Pancreas (tissue), 10 donors: ENCODE results near the gene PACS2. TPM values are rescaled to one million over a fixed set of nuclear protein-coding genes. Genes with fewer than 3 reads are reported as not detected.

Source experiments
- ATAC-seq, 4 donors: fragments of 200-7000 bp; cut with Tn5 transposase; one replicate each; pipeline versions ENCODE4 v1.8.0 to v1.9.1; 2020; ENCODE audit warnings: mild to moderate bottlenecking in 4 of 4, moderate library complexity in 4 of 4
- DNase-seq, 6 donors: peaks; one replicate each; pipeline ENCODE4 v3.0.0-alpha.2; 2020
- FAIRE-seq: peaks from 2 replicates; lab custom pipeline; 2012; peaks lifted over from hg19 to GRCh38; lab: Jason Lieb, UNC
- H3K27ac ChIP-seq, 4 donors: fragments of 200-600 bp; sonication (generic); 1 replicate in 3 of 4; 2 replicates in 1 of 4; pipeline versions ENCODE4 v1.5.0 to v1.8.0; 2020
- H3K27me3 ChIP-seq, 4 donors: fragments of 200-600 bp; one replicate each; pipeline ENCODE4 v1.8.0; 2021
- H3K36me3 ChIP-seq, 3 donors: fragments of 200-600 bp; sonication (generic) in 1 of 3; one replicate each; pipeline versions ENCODE4 v1.5.0 to v1.8.0; 2020 to 2021
- H3K4me1 ChIP-seq, 3 donors: fragments of 200-600 bp; one replicate each; pipeline ENCODE4 v1.8.0; 2021
- H3K4me3 ChIP-seq, 4 donors: fragments of 200-600 bp; sonication (generic) in 2 of 4; one replicate each; pipeline versions ENCODE4 v1.5.0 to v1.8.0; 2020 to 2021
- H3K9me3 ChIP-seq, 4 donors: fragments of 200-600 bp; one replicate each; pipeline ENCODE4 v1.8.0; 2021
- CTCF ChIP-seq, 4 donors: fragments of 200-600 bp; sonication (generic) in 3 of 4; IDR thresholded peaks; one replicate each; pipeline versions ENCODE4 v1.5.0 to v1.8.0; 2021; ENCODE audit warnings: antibody characterized with exemption in 4 of 4
- WGBS, 2 donors: extraction: QIAGEN DNeasy Blood & Tissue Kit; methylation state at CpG; one replicate each; pipeline ENCODE4 v1.1.7; 2013; 5-methylcytosine and 5-hydroxymethylcytosine counted together
- intact Hi-C, 3 donors: fragments of 100-400 bp; cut with DNase I; formaldehyde crosslinking; loops; one replicate each; pipeline versions ENCODE4 v1.11.1 to v1.14.2; 2022
- polyA plus RNA-seq, 2 donors: library from polyadenylated mRNA; stranded (reverse); fragments of 200-250 nt; gene quantifications; one replicate each; pipeline ENCODE4 v1.2.3, GENCODE V29; 2013
- total RNA-seq, 6 donors: library from RNA; stranded (reverse); fragmentation: NEBNext Ultra II Directional in 4 of 6; extraction: Animal tissue kit (Norgen Biotek cat#: 25700) in 4 of 6; gene quantifications; one replicate each; pipeline versions ENCODE4 v1.2.1 to v1.2.4, GENCODE V29; 2021 to 2023
- donor health status: healthy with polysubstance abuse.
- donor health status: DM: no; HTN: no; CAD: no; lungs with moderate emphysema.
- donor health status: DM: no; HTN: no; CAD: no.
- donor health status: control.
- donor health status: control.
- donor health status: Bipolar disorder and iron deficiency.
- donor health status: DM: yes; HTN: yes; CAD: no.
- donor health status: DM: no; HTN: no; CAD: no.
- donor health status: DM: no; HTN: no; CAD: no.
- donor health status: DM: yes; HTN: yes; CAD: no.

PACS2 gene
- total and polyA plus RNA-seq, 8 donors, result 36.9 to 128 (median 49.3) TPM

GRCh38 chr14:105417690-105418121 is 103.2 kb downstream of the PACS2 start:
- Histone ChIP-seq H3K4me3 (no peak overlapping the region), H3K36me3 (no peaks in the 10 kb centered on the region), H3K4me1 (peaks cover 0 to 13% (median 6%) of the 10 kb centered on the region in 3 donors), H3K27ac (no peak overlapping the region), H3K9me3 (no peaks in the 10 kb centered on the region), H3K27me3 (no peaks in the 10 kb centered on the region)
- intact Hi-C loops, result no loop called here
- ATAC-seq, result no peak
- DNase-seq, result no peak
- WGBS, 2 donors, result 91 to 92% methylated on average over 3 of the region's 3 CpGs
- no peak for TF ChIP-seq CTCF (IDR thresholded peaks at IDR 0.05)
- no peak for FAIRE-seq

GRCh38 chr14:105418269-105419194 is 104.0 kb downstream of the PACS2 start:
- ATAC-seq (peak in 3 of 4 donors; percentile 11 to 20 (median 17)), FAIRE-seq (no peak), DNase-seq (no peak)
- 64 to 66% methylated on average over 19 of the region's 19 CpGs for WGBS, 2 donors
- TF ChIP-seq CTCF (IDR thresholded peaks at IDR 0.05), result no peak
- intact Hi-C loops, result no loop called here
- peak overlapping the region; percentile 43 to 75 (median 57) for H3K4me3 ChIP-seq
- no peaks in the 10 kb centered on the region for H3K36me3 ChIP-seq
- no peaks in the 10 kb centered on the region for H3K27me3 ChIP-seq
- no peaks in the 10 kb centered on the region for H3K9me3 ChIP-seq
- H3K27ac ChIP-seq, result peak overlapping the region in 2 of 4 donors; percentile 41 to 62
- peaks cover 0 to 13% (median 6%) of the 10 kb centered on the region in 3 donors for H3K4me1 ChIP-seq

- FAIRE-seq (no peak), ATAC-seq (peak; percentile 59 to 79 (median 72)), DNase-seq (peak in 3 of 6 donors; percentile 60 to 78 (median 76))
- peak within 1 kb of the TSS; percentile 39 to 62 (median 40) for H3K27ac ChIP-seq
- H3K27me3 ChIP-seq, result no peaks in the 10 kb centered on the region
- H3K9me3 ChIP-seq, result no peaks in the 10 kb centered on the region
- no peaks in the 10 kb centered on the region for H3K36me3 ChIP-seq
- intact Hi-C loops, result no loop called here
- 1 to 2% methylated on average over 44 to 92 of the region's 96 CpGs for WGBS, 2 donors
- no peak for TF ChIP-seq CTCF (IDR thresholded peaks at IDR 0.05)
- H3K4me3 ChIP-seq, result peak within 1 kb of the TSS; percentile 46 to 78 (median 72)
- H3K4me1 ChIP-seq, result peaks cover 0 to 13% (median 6%) of the 10 kb centered on the region in 3 donors
Measured at GRCh38 chr14:105419195-105420091, 104.9 kb downstream of the PACS2 start, which contains the start of gene MTA1. MTA1 (plus strand) TSS chr14:105419827; CDS start chr14:105420036, 209 bp downstream.

GRCh38 chr14:105420101-105420973 is 105.8 kb downstream of the PACS2 start:
- no peak for FAIRE-seq
- 2 to 5% methylated on average over 35 to 65 of the region's 67 CpGs for WGBS, 2 donors
- peak in 1 of 4 donors; percentile 1 for ATAC-seq
- peaks cover 0 to 13% (median 6%) of the 10 kb centered on the region in 3 donors for H3K4me1 ChIP-seq
- DNase-seq, result peak in 3 of 6 donors; percentile 45 to 74 (median 65)
- H3K27ac ChIP-seq, result peak overlapping the region in 1 of 4 donors; percentile 39
- no peaks in the 10 kb centered on the region for H3K27me3 ChIP-seq
- no peaks in the 10 kb centered on the region for H3K9me3 ChIP-seq
- no peak for TF ChIP-seq CTCF (IDR thresholded peaks at IDR 0.05)
- intact Hi-C loops, result no loop called here
- H3K4me3 ChIP-seq, result peak overlapping the region; percentile 35 to 78 (median 68)
- no peaks in the 10 kb centered on the region for H3K36me3 ChIP-seq
